Stimulated activated CD4-positive, alpha-beta T cell treated with anti-CD3 and anti-CD28 coated beads, TNF-alpha, amount 100 ng/mL, for 4 hours (primary cell): Measurements from ENCODE around the gene MYCN.
"Not testable (repeated sequence)": the region's sequence is repeated elsewhere in the genome, so short reads cannot be mapped to it uniquely, and the experiment has no call there.

Experiments
- DNase-seq, 3 experiments: peaks; one replicate each; pipeline ENCODE4 v3.0.0-alpha.2; 2020; ENCODE audit warnings: low read depth in 3 of 3

MYCN gene

GRCh38 chr2:15907461-15908324, 32.7 kb upstream of the MYCN start:
- DNase-seq, result no peak

GRCh38 chr2:15908371-15908770, 32.0 kb upstream of the MYCN start:
- DNase-seq, result no peak

GRCh38 chr2:15909157-15909556, 31.2 kb upstream of the MYCN start:
- DNase-seq, result no peak

GRCh38 chr2:15909736-15910135, 30.6 kb upstream of the MYCN start:
- no peak for DNase-seq

- not testable (repeated sequence) for DNase-seq
Measured at GRCh38 chr2:15911270-15911669, 29.1 kb upstream of the MYCN start.

GRCh38 chr2:15911686-15912085, 28.7 kb upstream of the MYCN start:
- no peak for DNase-seq

- no peak for DNase-seq
Measured at GRCh38 chr2:15912203-15912602, 28.1 kb upstream of the MYCN start.

GRCh38 chr2:15913146-15913545, 27.2 kb upstream of the MYCN start:
- DNase-seq, result no peak

GRCh38 chr2:15914596-15915385, 25.6 kb upstream of the MYCN start:
- no peak for DNase-seq

GRCh38 chr2:15915546-15915945, 24.8 kb upstream of the MYCN start:
- DNase-seq, result not testable (repeated sequence)

GRCh38 chr2:15916336-15916735, 24.0 kb upstream of the MYCN start:
- DNase-seq, result no peak

GRCh38 chr2:15918761-15919356, 21.5 kb upstream of the MYCN start:
- no peak for DNase-seq

GRCh38 chr2:15919716-15920434, 20.5 kb upstream of the MYCN start:
- DNase-seq, result no peak

GRCh38 chr2:15920696-15921095, 19.7 kb upstream of the MYCN start:
- DNase-seq, result no peak

GRCh38 chr2:15923597-15923996, 16.8 kb upstream of the MYCN start:
- DNase-seq, result no peak

- no peak for DNase-seq
Measured at GRCh38 chr2:15925819-15926218, 14.5 kb upstream of the MYCN start.

- DNase-seq, result no peak
Measured at GRCh38 chr2:15926252-15926651, 14.1 kb upstream of the MYCN start.

- no peak for DNase-seq
Measured at GRCh38 chr2:15927551-15928218, 12.7 kb upstream of the MYCN start.

- DNase-seq, result not testable (repeated sequence)
Measured at GRCh38 chr2:15929008-15929407, 11.3 kb upstream of the MYCN start.

- DNase-seq, result no peak
Measured at GRCh38 chr2:15929861-15930260, 10.5 kb upstream of the MYCN start.

GRCh38 chr2:15930589-15931318, 9.6 kb upstream of the MYCN start:
- no peak for DNase-seq
